Skeletal muscle tissue (tissue), 4 donors: ENCODE results near the gene SGCD. TPM values are rescaled to one million over a fixed set of nuclear protein-coding genes. Genes with fewer than 3 reads are reported as not detected.

Source experiments
- H3K27ac ChIP-seq: one replicate; pipeline ENCODE4 v1.7.0; 2013; ENCODE audit warnings: mild to moderate bottlenecking, low read depth, low read length, inconsistent platforms
- H3K27me3 ChIP-seq, 3 donors: one replicate each; pipeline ENCODE4 v1.7.0; 2013; ENCODE audit warnings: low read length in 3 of 3; ENCODE audit not compliant: control insufficient read depth in 3 of 3, insufficient read depth in 3 of 3
- H3K36me3 ChIP-seq, 3 donors: one replicate each; pipeline ENCODE4 v1.7.0; 2013; ENCODE audit warnings: low read length in 3 of 3; ENCODE audit not compliant: control insufficient read depth in 3 of 3, insufficient read depth in 3 of 3
- H3K4me1 ChIP-seq, 3 donors: one replicate each; pipeline ENCODE4 v1.7.0; 2013; ENCODE audit warnings: low read length in 3 of 3, mild to moderate bottlenecking in 3 of 3; ENCODE audit not compliant: control insufficient read depth in 3 of 3, insufficient read depth in 3 of 3
- H3K4me3 ChIP-seq, 3 donors: one replicate each; pipeline ENCODE4 v1.7.0; 2013; ENCODE audit warnings: low read length in 3 of 3
- H3K9ac ChIP-seq, 3 donors: one replicate each; pipeline ENCODE4 v1.7.0; 2013; ENCODE audit warnings: low read length in 3 of 3, mild to moderate bottlenecking in 3 of 3, moderate library complexity in 2 of 3, low read depth in 1 of 3
- H3K9me3 ChIP-seq, 3 donors: one replicate each; pipeline ENCODE4 v1.7.0; 2013; ENCODE audit warnings: low read length in 3 of 3; ENCODE audit not compliant: control insufficient read depth in 3 of 3
- total RNA-seq: library from RNA; depleted of rRNA; stranded (reverse); fragments of >200 nt; gene quantifications from one replicate; pipeline ENCODE4 v1.2.3, GENCODE V29; 2014
- donor health status: Osteomylitis.

The SGCD gene
- total RNA-seq, 1 donor from 2014 or later, result 73.6 TPM

DNA sequence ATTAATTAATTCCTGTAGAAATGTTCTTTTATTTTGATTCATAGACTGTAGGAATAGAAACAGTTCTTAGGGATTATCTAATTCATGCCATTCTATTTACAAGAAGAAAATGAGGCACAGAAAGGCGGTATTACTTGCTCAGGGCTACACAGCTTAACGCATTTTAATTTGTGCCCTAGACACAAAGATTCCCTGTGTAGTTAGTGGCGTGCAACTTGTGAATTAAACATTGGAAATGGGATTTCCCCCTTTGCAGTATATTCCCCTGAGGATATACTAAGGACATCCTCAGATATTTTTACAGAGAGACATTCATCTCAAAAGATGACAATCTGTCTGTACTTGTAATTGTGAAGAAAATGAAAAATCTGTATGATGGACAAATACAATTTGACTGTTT is 108.1 kb downstream of the SGCD start:
- Histone ChIP-seq H3K4me3 (no peak overlapping the region), H3K9ac (no peak overlapping the region), H3K27me3 (no peaks in the 10 kb centered on the region), H3K4me1 (peaks cover 2 to 32% (median 6%) of the 10 kb centered on the region in 3 donors), H3K36me3 (no peaks in the 10 kb centered on the region), H3K27ac (no peak overlapping the region), H3K9me3 (no peaks in the 10 kb centered on the region)

DNA sequence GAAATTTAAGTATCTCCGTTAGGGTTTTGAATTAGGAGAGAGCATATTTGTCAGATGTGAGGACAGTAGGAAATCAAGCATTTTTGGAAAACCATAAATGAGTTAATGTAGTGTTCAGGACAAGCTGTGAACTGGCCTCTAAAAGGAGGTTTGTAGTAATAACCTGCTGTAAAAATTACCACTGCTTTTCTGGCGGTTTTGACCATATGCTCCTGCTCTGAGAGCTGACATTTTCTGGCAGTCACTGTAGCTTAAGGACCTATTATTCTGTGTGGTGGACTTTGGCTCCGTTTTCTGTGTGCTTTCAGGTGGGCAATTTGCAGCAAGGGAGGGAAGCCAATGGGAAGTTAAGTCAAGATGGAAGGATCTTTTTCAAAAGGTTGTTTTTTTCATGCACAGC is 111.1 kb downstream of the SGCD start:
- Histone ChIP-seq H3K9me3 (no peaks in the 10 kb centered on the region), H3K4me1 (peaks cover 4 to 29% (median 5%) of the 10 kb centered on the region in 3 donors), H3K27ac (no peak overlapping the region), H3K27me3 (no peaks in the 10 kb centered on the region), H3K4me3 (no peak overlapping the region), H3K9ac (no peak overlapping the region), H3K36me3 (no peaks in the 10 kb centered on the region)

DNA sequence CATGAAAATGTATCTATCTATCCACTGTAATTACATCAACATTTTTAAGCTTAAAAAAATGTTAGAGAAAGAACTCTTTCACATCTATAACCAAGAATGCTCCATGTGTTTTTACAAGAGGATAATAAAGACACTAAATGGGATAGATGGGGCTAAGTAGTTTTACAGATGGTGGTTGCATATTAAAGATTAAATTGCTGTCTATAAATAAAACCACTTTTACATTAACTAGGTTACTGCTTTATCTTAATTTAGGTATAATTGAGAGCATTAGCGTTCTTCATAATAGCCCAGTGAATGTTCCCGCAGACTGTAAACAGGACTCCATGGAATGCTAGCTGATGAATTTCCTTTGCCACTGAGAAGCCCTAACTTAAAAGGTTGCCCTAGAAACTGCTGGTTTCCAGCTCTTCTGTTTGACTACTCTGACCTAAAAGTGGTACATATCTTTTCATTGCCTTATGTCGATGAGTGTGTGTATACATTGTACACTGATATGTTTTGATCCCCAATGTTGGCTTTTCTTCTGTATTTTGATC is 117.9 kb downstream of the SGCD start:
- H3K36me3 ChIP-seq, result no peaks in the 10 kb centered on the region
- no peaks in the 10 kb centered on the region for H3K27me3 ChIP-seq
- H3K9ac ChIP-seq, result no peak overlapping the region
- no peak overlapping the region for H3K4me3 ChIP-seq
- no peak overlapping the region for H3K27ac ChIP-seq
- peaks cover 4 to 20% (median 6%) of the 10 kb centered on the region in 3 donors for H3K4me1 ChIP-seq
- no peaks in the 10 kb centered on the region for H3K9me3 ChIP-seq

DNA sequence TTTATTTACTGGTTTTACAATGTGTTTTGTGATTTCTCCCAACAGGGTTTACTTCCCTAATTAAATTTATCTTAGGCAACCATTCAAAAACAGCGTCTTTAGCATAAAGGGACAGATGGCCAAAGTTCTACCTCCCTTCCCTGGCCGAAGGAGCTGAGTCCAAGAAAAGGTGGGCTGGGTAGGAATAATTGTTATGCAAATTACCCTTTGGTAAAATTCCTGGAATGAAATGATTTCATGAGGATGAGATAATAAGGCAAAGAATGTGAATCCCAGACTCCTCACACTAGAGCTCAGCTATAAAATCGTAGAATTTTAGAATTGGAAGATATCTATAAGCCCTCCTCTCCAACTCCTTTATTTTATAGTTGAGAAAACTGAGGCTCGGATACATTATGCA is 119.6 kb downstream of the SGCD start:
- H3K4me3 ChIP-seq, result no peak overlapping the region
- H3K27ac ChIP-seq, result no peak overlapping the region
- H3K36me3 ChIP-seq, result no peaks in the 10 kb centered on the region
- no peaks in the 10 kb centered on the region for H3K9me3 ChIP-seq
- peaks cover 2 to 15% (median 3%) of the 10 kb centered on the region in 3 donors for H3K4me1 ChIP-seq
- no peak overlapping the region for H3K9ac ChIP-seq
- no peaks in the 10 kb centered on the region for H3K27me3 ChIP-seq

DNA sequence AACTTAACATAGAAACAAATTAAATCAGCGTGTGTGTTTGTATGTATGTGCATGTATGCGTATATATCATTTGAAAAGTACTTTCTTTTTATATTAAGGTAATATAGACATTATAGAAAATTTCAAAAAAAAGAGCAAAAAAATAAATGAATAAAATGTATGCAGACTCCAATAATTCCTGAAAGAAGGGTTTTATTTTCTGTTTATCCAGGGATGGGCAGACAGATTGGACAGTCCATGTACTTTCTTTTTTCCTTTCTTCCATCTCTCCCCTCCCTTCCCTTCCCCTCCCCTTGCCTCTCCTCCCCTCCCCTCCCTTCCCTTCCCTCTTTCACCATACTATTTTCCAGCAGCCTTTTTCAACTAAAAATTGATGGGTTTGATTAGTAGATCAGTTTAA is 123.8 kb downstream of the SGCD start:
- no peaks in the 10 kb centered on the region for H3K27me3 ChIP-seq
- no peaks in the 10 kb centered on the region for H3K9me3 ChIP-seq
- H3K4me1 ChIP-seq, result peaks cover 0 to 9% (median 0%) of the 10 kb centered on the region in 3 donors
- H3K36me3 ChIP-seq, result no peaks in the 10 kb centered on the region
- no peak overlapping the region for H3K9ac ChIP-seq
- H3K27ac ChIP-seq, result no peak overlapping the region
- no peak overlapping the region for H3K4me3 ChIP-seq

DNA sequence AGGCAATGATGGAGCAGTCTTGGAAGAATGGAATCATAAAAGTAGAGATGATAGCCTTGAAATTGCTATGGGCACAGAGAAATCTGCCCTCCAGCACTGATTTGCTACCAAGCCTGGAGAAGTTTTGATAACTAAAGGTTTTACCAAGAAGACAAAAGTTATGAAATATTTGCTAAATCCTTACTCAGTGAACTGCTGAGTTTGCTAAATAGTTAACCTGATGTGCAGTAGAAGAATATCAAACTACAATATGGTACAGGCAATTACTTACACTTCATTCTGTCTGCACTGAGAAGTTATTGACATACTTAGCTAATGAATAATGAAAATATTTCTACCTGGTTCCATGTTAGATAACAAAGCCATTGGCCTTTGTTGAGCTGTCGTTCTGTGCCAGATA is 124.5 kb downstream of the SGCD start:
- H3K4me1 ChIP-seq, result peaks cover 0 to 12% (median 0%) of the 10 kb centered on the region in 3 donors
- no peaks in the 10 kb centered on the region for H3K36me3 ChIP-seq
- H3K27ac ChIP-seq, result no peak overlapping the region
- no peaks in the 10 kb centered on the region for H3K27me3 ChIP-seq
- H3K9me3 ChIP-seq, result no peaks in the 10 kb centered on the region
- no peak overlapping the region for H3K9ac ChIP-seq
- H3K4me3 ChIP-seq, result no peak overlapping the region

DNA sequence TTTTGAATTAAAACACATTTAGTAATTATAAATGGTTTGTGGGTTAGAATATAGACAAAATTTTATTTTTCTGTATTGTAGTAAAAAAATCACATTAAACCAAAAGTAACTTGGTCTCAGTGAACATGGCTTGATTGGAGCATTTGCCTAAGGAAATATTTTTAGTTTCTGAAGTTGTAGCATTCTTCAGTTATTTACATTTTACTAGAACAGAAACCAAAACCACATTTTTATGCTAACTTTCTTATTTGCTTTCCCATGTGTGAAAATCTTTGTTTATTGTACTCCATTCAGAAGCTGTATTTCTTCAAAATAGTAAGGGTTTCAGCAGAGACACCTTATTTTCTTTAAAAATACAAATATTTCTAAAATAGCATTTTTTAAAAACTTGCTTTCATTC is 129.9 kb downstream of the SGCD start:
- no peaks in the 10 kb centered on the region for H3K27me3 ChIP-seq
- H3K27ac ChIP-seq, result no peak overlapping the region
- H3K4me1 ChIP-seq, result peaks cover 0 to 12% (median 0%) of the 10 kb centered on the region in 3 donors
- H3K9ac ChIP-seq, result no peak overlapping the region
- no peaks in the 10 kb centered on the region for H3K36me3 ChIP-seq
- H3K9me3 ChIP-seq, result no peaks in the 10 kb centered on the region
- no peak overlapping the region for H3K4me3 ChIP-seq

DNA sequence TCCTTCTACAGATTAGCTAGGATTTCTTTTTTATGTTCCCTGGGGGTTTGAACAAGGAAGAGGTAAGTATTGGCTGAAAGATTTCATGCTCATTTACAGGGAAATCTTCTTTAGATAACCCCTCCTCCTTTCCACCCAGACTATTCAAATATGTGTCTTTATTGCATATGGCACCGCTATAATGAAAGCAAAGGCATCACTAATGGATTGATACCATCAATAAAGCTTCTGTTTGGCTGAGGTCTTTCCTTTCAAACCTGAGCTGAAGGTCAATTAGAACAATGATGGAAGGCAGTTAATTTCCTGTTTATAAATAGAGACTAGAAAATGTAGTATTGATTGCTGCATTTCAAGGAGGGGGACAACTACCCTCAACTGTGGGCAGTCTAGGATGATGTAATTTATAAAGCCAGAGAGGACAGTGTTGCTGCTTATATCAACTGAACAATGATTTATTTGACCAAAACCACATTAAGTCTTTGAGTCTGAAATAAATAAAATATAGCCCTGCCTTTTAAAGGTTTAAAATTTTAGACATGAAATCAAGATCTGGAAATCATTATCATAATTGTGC is 132.9 kb downstream of the SGCD start:
- H3K4me1 ChIP-seq, result peaks cover 0 to 7% (median 0%) of the 10 kb centered on the region in 3 donors
- no peaks in the 10 kb centered on the region for H3K36me3 ChIP-seq
- no peak overlapping the region for H3K27ac ChIP-seq
- H3K27me3 ChIP-seq, result no peaks in the 10 kb centered on the region
- no peaks in the 10 kb centered on the region for H3K9me3 ChIP-seq
- H3K4me3 ChIP-seq, result no peak overlapping the region
- no peak overlapping the region for H3K9ac ChIP-seq

DNA sequence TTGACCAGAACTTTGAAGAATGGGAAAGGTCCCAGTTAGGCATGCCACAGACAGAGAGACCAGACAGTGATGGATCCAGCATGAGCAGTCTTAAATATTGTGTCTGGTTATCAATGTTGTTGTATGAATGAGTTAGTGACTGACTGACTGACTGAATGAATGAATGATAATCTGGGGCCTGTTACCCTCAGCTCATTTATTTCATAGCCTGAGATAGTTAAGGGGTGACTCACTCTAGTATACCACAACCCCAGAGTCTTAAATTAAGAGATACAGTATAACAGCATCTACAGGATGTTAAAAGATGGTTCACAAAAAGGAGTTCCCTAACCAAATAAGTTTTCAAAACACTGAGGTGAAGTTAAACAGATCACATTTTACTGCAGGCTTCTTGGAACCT is 133.5 kb downstream of the SGCD start:
- no peaks in the 10 kb centered on the region for H3K9me3 ChIP-seq
- H3K9ac ChIP-seq, result no peak overlapping the region
- H3K27me3 ChIP-seq, result no peaks in the 10 kb centered on the region
- H3K27ac ChIP-seq, result no peak overlapping the region
- H3K36me3 ChIP-seq, result no peaks in the 10 kb centered on the region
- no peak overlapping the region for H3K4me3 ChIP-seq
- H3K4me1 ChIP-seq, result peaks cover 0 to 3% (median 0%) of the 10 kb centered on the region in 3 donors

DNA sequence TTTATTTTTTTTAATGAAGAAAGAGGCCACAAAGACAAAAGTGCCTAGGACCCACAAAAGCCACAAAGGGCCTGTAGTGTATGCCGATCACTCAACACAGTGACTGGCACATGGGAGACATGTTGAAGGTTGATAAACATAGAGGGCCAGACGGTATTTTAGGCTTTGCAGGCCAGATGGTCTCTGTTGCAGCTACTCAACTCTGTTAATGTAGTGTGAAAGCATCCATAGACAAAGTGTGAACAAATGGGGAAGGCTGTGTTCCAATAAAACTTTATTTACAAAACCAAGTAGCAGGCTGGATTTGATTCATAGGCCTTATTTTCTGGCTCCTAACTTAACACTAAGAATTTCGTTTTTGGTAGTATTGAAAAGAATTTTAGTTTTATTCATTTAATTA is 139.9 kb downstream of the SGCD start:
- no peak overlapping the region for H3K9ac ChIP-seq
- H3K36me3 ChIP-seq, result no peaks in the 10 kb centered on the region
- H3K4me1 ChIP-seq, result no peaks in the 10 kb centered on the region
- H3K27ac ChIP-seq, result no peak overlapping the region
- no peak overlapping the region for H3K4me3 ChIP-seq
- no peaks in the 10 kb centered on the region for H3K9me3 ChIP-seq
- no peaks in the 10 kb centered on the region for H3K27me3 ChIP-seq
